OCI-LY7 (cell line): ENCODE data around the gene GALNTL6. TPM values are rescaled to one million over a fixed set of nuclear protein-coding genes. Genes with fewer than 3 reads are reported as not detected.

Source experiments
- BruUV-seq: library from RNA; stranded (reverse); fragments of 400-500 nt; replicated peaks from 2 replicates; lab custom pipeline; 2021; lab: Mats Ljungman, UMichigan
- CTCF ChIA-PET: fragments of 300-600 bp; sonication (Branson Sonifier 250); formaldehyde crosslinking; loops from one replicate; lab custom pipeline; 2022; ENCODE audit warnings: antibody characterized with exemption; ENCODE audit not compliant: unreplicated experiment; lab: Charles Lee
- POLR2A ChIA-PET: fragments of 300-600 bp; sonication (Branson Sonifier 250); formaldehyde crosslinking; loops from one replicate; lab custom pipeline; 2022; ENCODE audit warnings: antibody characterized with exemption; lab: Charles Lee
- DNase-seq: peaks from one replicate; pipeline ENCODE4 v3.0.0-alpha.2; 2015; ENCODE audit warnings: low spot score
- H2AFZ ChIP-seq: fragments of 200-600 bp; sonication (generic), shearing (Covaris generic); 2 replicates; pipeline ENCODE4 v1.6.1; 2014; ENCODE audit warnings: mild to moderate bottlenecking, antibody characterized with exemption, low read length, moderate library complexity
- H3K27ac ChIP-seq: fragments of 200-600 bp; sonication (generic); 2 replicates; pipeline ENCODE4 v1.5.1; 2014; ENCODE audit warnings: mixed run types, low read depth, mild to moderate bottlenecking, moderate library complexity, low read length, inconsistent platforms; ENCODE audit not compliant: poor library complexity, severe bottlenecking
- H3K36me3 ChIP-seq: fragments of 200-600 bp; sonication (generic); 2 replicates; pipeline ENCODE4 v1.6.1; 2014; ENCODE audit warnings: mild to moderate bottlenecking, antibody characterized with exemption, low read length, moderate library complexity, mixed read lengths; ENCODE audit not compliant: insufficient read depth
- H3K4me1 ChIP-seq: fragments of 200-600 bp; sonication (generic); 2 replicates; pipeline ENCODE4 v1.5.1; 2014; ENCODE audit warnings: mild to moderate bottlenecking, low read length; ENCODE audit not compliant: insufficient read depth, poor library complexity, severe bottlenecking
- H3K4me2 ChIP-seq: fragments of 200-600 bp; sonication (generic); 2 replicates; pipeline ENCODE4 v1.6.1; 2014; ENCODE audit warnings: mild to moderate bottlenecking, low read length
- H3K4me3 ChIP-seq: fragments of 200-600 bp; sonication (generic); 2 replicates; pipeline ENCODE4 v1.5.1; 2014; ENCODE audit warnings: mild to moderate bottlenecking, low read depth, low read length; ENCODE audit not compliant: poor library complexity, severe bottlenecking
- H3K79me2 ChIP-seq: fragments of 200-600 bp; sonication (generic); 2 replicates; pipeline ENCODE4 v1.6.1; 2016; ENCODE audit warnings: low read depth, mild to moderate bottlenecking, low read length, moderate library complexity, mixed read lengths; ENCODE audit not compliant: insufficient read depth
- H3K9me2 ChIP-seq: fragments of 200-600 bp; sonication (generic); 2 replicates; pipeline ENCODE4 v1.6.1; 2016; ENCODE audit warnings: mild to moderate bottlenecking, low read length, mixed read lengths; ENCODE audit not compliant: insufficient read depth
- H3K9me3 ChIP-seq: fragments of 200-600 bp; sonication (generic); 2 replicates; pipeline ENCODE4 v1.6.1; 2014; ENCODE audit warnings: mild to moderate bottlenecking, mixed run types, low read length, mixed read lengths
- H4K20me1 ChIP-seq: fragments of 200-600 bp; sonication (generic); 2 replicates; pipeline ENCODE4 v1.6.1; 2014; ENCODE audit warnings: mild to moderate bottlenecking, antibody characterized with exemption, low read length, moderate library complexity, mixed read lengths; ENCODE audit not compliant: insufficient read depth
- CTCF ChIP-seq: fragments of 200-600 bp; sonication (generic); conservative IDR thresholded peaks from 2 replicates; pipeline ENCODE4 v1.5.1; 2014; ENCODE audit warnings: mild to moderate bottlenecking, antibody characterized with exemption, low read length, moderate library complexity, mixed read lengths
- EZH2phosphoT487 ChIP-seq: fragments of 200-600 bp; sonication (generic); IDR thresholded peaks from 2 replicates; pipeline ENCODE4 v1.6.1; 2018; ENCODE audit warnings: low read depth, borderline replicate concordance, mild to moderate bottlenecking, mixed run types, antibody characterized with exemption, low read length, moderate library complexity, mixed read lengths
- intact Hi-C: fragments of 100-400 bp; cut with micrococcal nuclease; formaldehyde crosslinking; loops from one replicate; pipeline ENCODE4 v1.10.0; 2022; ENCODE audit not compliant: unreplicated experiment
- total RNA-seq, 2 experiments: library from RNA; depleted of rRNA in 1 of 2; stranded (reverse); fragments of >200 nt in 1 of 2; shearing (Covaris generic) in 1 of 2; gene quantifications; 2 replicates each; pipeline ENCODE4 v1.2.3, GENCODE V29; 2014 to 2022

GALNTL6 gene
- total RNA-seq, 2 experiments from 2014 or later, result not detected

- TF ChIP-seq CTCF, result no peak
- no peak for TF ChIP-seq EZH2phosphoT487
- H3K9me3 ChIP-seq, result no peaks in the 10 kb centered on the region
- ChIA-PET CTCF (interaction anchor here (0.6 kb wide), 1 partner anchor 1078 kb away, joined by 3 read pairs; no protein-coding TSS in a partner anchor), POLR2A (interaction anchor here (1.0 kb wide), 1 partner anchor 9 kb away, joined by 3 read pairs; no protein-coding TSS in a partner anchor)
- intact Hi-C loops, result no loop called here
- no peak overlapping the region for H3K4me3 ChIP-seq
- no peak overlapping the region for H3K27ac ChIP-seq
- H3K4me2 ChIP-seq, result no peak overlapping the region
- no peaks in the 10 kb centered on the region for H3K4me1 ChIP-seq
- H3K9me2 ChIP-seq, result no peaks in the 10 kb centered on the region
- no peaks in the 10 kb centered on the region for H3K79me2 ChIP-seq
- no peak for DNase-seq
- no peaks in the 10 kb centered on the region for H3K36me3 ChIP-seq
- BruUV-seq, result no TSS peak
- no peaks in the 10 kb centered on the region for H4K20me1 ChIP-seq
- no peak overlapping the region for H2AFZ ChIP-seq
These were observed 1169.0 kb downstream of the GALNTL6 start for GRCh38 chr4:172982151-172982590.

- no peak for DNase-seq
- ChIA-PET CTCF (no interaction called here), POLR2A (interaction anchor here (1.0 kb wide), 1 partner anchor 10 kb away, joined by 3 read pairs; no protein-coding TSS in a partner anchor)
- Histone ChIP-seq H3K9me3 (no peaks in the 10 kb centered on the region), H3K79me2 (no peaks in the 10 kb centered on the region), H3K9me2 (no peaks in the 10 kb centered on the region), H3K27ac (no peak overlapping the region), H4K20me1 (no peaks in the 10 kb centered on the region), H3K4me3 (no peak overlapping the region), H2AFZ (no peak overlapping the region), H3K4me2 (no peak overlapping the region), H3K36me3 (no peaks in the 10 kb centered on the region), H3K4me1 (no peaks in the 10 kb centered on the region)
- intact Hi-C loops, result no loop called here
- TF ChIP-seq CTCF (no peak), EZH2phosphoT487 (no peak)
- no TSS peak for BruUV-seq
These were observed 1169.8 kb downstream of the GALNTL6 start for GRCh38 chr4:172983014-172983413.

GRCh38 chr4:172983631-172984030 is 1170.4 kb downstream of the GALNTL6 start:
- no peak overlapping the region for H3K4me3 ChIP-seq
- no peaks in the 10 kb centered on the region for H3K36me3 ChIP-seq
- H3K27ac ChIP-seq, result no peak overlapping the region
- POLR2A ChIA-PET, result interaction anchor here (0.7 kb wide), 1 partner anchor 40 kb away, joined by 5 read pairs; no protein-coding TSS in a partner anchor
- H3K79me2 ChIP-seq, result no peaks in the 10 kb centered on the region
- no peak for DNase-seq
- H4K20me1 ChIP-seq, result no peaks in the 10 kb centered on the region
- H3K9me3 ChIP-seq, result no peaks in the 10 kb centered on the region
- CTCF ChIA-PET, result no interaction called here
- intact Hi-C loops, result no loop called here
- no TSS peak for BruUV-seq
- no peak overlapping the region for H3K4me2 ChIP-seq
- H2AFZ ChIP-seq, result no peak overlapping the region
- no peaks in the 10 kb centered on the region for H3K4me1 ChIP-seq
- H3K9me2 ChIP-seq, result no peaks in the 10 kb centered on the region
- no peak for TF ChIP-seq EZH2phosphoT487
